Mammary epithelial cell (primary cell): ENCODE results near the gene SLC38A11.

ENCODE experiments used
- CTCF ChIP-seq, 2 donors: IDR thresholded peaks in 1 of 2; conservative IDR thresholded peaks in 1 of 2; 2 replicates each; pipeline ENCODE4 v1.5.1; 2011 to 2012; ENCODE audit warnings: inconsistent platforms in 2 of 2, low read length in 2 of 2, mild to moderate bottlenecking in 2 of 2, control low read depth in 1 of 2, low read depth in 1 of 2; ENCODE audit not compliant: insufficient read depth in 1 of 2; ENCODE audit errors: extremely low read depth in 1 of 2
- EZH2 ChIP-seq: IDR thresholded peaks from 2 replicates; pipeline ENCODE4 v1.6.1; 2012; ENCODE audit warnings: low read length, inconsistent platforms, borderline replicate concordance

GRCh38 chr2:164860694-164861042 lies 94.7 kb downstream of the SLC38A11 start:
- TF ChIP-seq CTCF (conservative IDR thresholded peaks at IDR 0.05 in 1 of 2, IDR thresholded peaks at IDR 0.05 in 1 of 2; ENCODE audit: extremely low read depth in 1 of 2, insufficient read depth in 1 of 2, low read depth in 1 of 2, low read length in 2 of 2) (no peak), EZH2 (no peak)
